ENCODE measurements around the gene ARMC3.
"Not testable (repeated sequence)": the region's sequence is repeated elsewhere in the genome, so short reads cannot be mapped to it uniquely, and the experiment has no call there.

The ARMC3 gene

GRCh38 chr10:23056186-23056579, 128.3 kb downstream of the ARMC3 start:
- DNase-seq (ENCODE audit: low read depth, low spot score), result no peak
- no peak for TF ChIP-seq CTCF (IDR thresholded peaks at IDR 0.05; ENCODE audit: low read depth, low read length)
- no peak overlapping the region for H3K4me3 ChIP-seq (ENCODE audit: low read depth, low read length)
- in situ Hi-C loops (cut with HindIII; ENCODE audit: low sequenced_read_pairs), result no loop called here

GRCh38 chr10:23058366-23058765, 130.5 kb downstream of the ARMC3 start:
- in situ Hi-C loops (cut with HindIII; ENCODE audit: low sequenced_read_pairs), result no loop called here

DNA sequence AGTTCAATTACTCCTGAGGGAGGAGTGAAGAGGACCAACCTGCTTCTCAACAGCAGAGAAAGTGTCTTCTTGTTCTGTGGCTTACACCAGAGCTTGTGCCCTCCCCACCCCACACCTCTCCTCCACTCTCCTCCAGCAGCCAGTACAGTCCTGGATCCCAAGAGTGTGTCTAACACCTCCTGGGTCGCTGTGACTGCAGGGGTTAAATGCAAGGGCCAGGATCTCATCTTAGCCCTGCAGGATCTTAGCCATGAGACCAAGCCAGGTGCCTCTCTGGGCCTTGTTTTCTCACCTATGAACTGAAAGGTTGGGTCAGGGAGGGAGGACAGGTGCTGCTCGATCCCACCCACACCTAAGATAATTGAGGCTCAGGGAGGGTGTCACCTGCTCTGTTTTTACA, 133.1 kb downstream of the ARMC3 start:
- in situ Hi-C loops (cut with HindIII; ENCODE audit: low sequenced_read_pairs), result no loop called here
- DNase-seq (ENCODE audit: low read depth, low spot score), result no peak
- no peak for TF ChIP-seq CTCF (IDR thresholded peaks at IDR 0.05; ENCODE audit: low read depth, low read length)
- H3K4me3 ChIP-seq (ENCODE audit: low read depth, low read length), result no peak overlapping the region

More at GRCh38 chr10:23058366-23058765, 130.5 kb downstream of the ARMC3 start:
- H3K4me3 ChIP-seq (ENCODE audit: low read depth, low read length), result no peak overlapping the region
- no peak for TF ChIP-seq CTCF (IDR thresholded peaks at IDR 0.05; ENCODE audit: low read depth, low read length)
- no peak for DNase-seq (ENCODE audit: low read depth, low spot score)

- no peak overlapping the region for H3K4me3 ChIP-seq (ENCODE audit: low read depth, low read length)
- DNase-seq (ENCODE audit: low read depth, low spot score), result peak; percentile 36
- TF ChIP-seq CTCF (IDR thresholded peaks at IDR 0.05; ENCODE audit: low read depth, low read length), result no peak
- in situ Hi-C loops (cut with HindIII; ENCODE audit: low sequenced_read_pairs), result no loop called here
Measured at GRCh38 chr10:23063045-23063972, 135.5 kb downstream of the ARMC3 start.

- no peak for DNase-seq (ENCODE audit: low read depth, low spot score)
- in situ Hi-C loops (cut with HindIII; ENCODE audit: low sequenced_read_pairs), result no loop called here
- H3K4me3 ChIP-seq (ENCODE audit: low read depth, low read length), result no peak overlapping the region
- TF ChIP-seq CTCF (IDR thresholded peaks at IDR 0.05; ENCODE audit: low read depth, low read length), result no peak
Measured at GRCh38 chr10:23063973-23064812, 136.3 kb downstream of the ARMC3 start.

GRCh38 chr10:23064813-23065114, 136.9 kb downstream of the ARMC3 start:
- DNase-seq (ENCODE audit: low read depth, low spot score); in situ Hi-C loops (cut with HindIII; ENCODE audit: low sequenced_read_pairs); H3K4me3 ChIP-seq (ENCODE audit: low read depth, low read length): not testable (repeated sequence)
